Natural killer cell (primary cell): Measurements from ENCODE around the gene GAL3ST3. TPM values are rescaled to one million over a fixed set of nuclear protein-coding genes. Genes with fewer than 3 reads are reported as not detected.
"Not testable (repeated sequence)": the region's sequence is repeated elsewhere in the genome, so short reads cannot be mapped to it uniquely, and the experiment has no call there.

Source experiments
- ATAC-seq, 3 donors: fragments of 150-1000 bp in 2 of 3; fragments of 200-7000 bp in 1 of 3; cut with Tn5 transposase; 1 replicate in 1 of 3; 2 replicates in 2 of 3; pipeline ENCODE4 v1.10.0; 2021; ENCODE audit warnings: mild to moderate bottlenecking in 2 of 3, moderate library complexity in 2 of 3
- DNase-seq, 2 donors: peaks; one replicate each; pipeline versions ENCODE4 v3.0.0 to v3.0.0-alpha.2; 2013 to 2021; ENCODE audit warnings: mixed read lengths in 1 of 2
- H3K27ac ChIP-seq: one replicate; pipeline ENCODE4 v1.5.1; 2013; ENCODE audit warnings: mild to moderate bottlenecking, low read length
- H3K27me3 ChIP-seq: one replicate; pipeline ENCODE4 v1.6.1; 2013; ENCODE audit warnings: low read length; ENCODE audit not compliant: control insufficient read depth, insufficient read depth
- H3K36me3 ChIP-seq: one replicate; pipeline ENCODE4 v1.6.1; 2013; ENCODE audit warnings: low read length; ENCODE audit not compliant: control insufficient read depth, insufficient read depth
- H3K4me1 ChIP-seq: one replicate; pipeline ENCODE4 v1.6.1; 2013; ENCODE audit warnings: low read length; ENCODE audit not compliant: control insufficient read depth, insufficient read depth
- H3K4me3 ChIP-seq: one replicate; pipeline ENCODE4 v1.5.1; 2013; ENCODE audit warnings: low read length
- H3K9me3 ChIP-seq: one replicate; pipeline ENCODE4 v1.6.1; 2013; ENCODE audit warnings: low read length; ENCODE audit not compliant: control insufficient read depth, insufficient read depth
- H3K27ac Mint-ChIP-seq, 2 donors: one replicate each; pipeline ENCODE4 v1.8.0; 2022; ENCODE audit warnings: mild to moderate bottlenecking in 2 of 2, mixed read lengths in 2 of 2, moderate library complexity in 1 of 2
- H3K27me3 Mint-ChIP-seq, 2 donors: one replicate each; pipeline ENCODE4 v1.8.0; 2022; ENCODE audit warnings: low read depth in 2 of 2, mixed read lengths in 2 of 2
- H3K36me3 Mint-ChIP-seq: one replicate; pipeline ENCODE4 v1.8.0; 2022; ENCODE audit warnings: mixed read lengths
- H3K4me1 Mint-ChIP-seq, 2 donors: one replicate each; pipeline ENCODE4 v1.8.0; 2022; ENCODE audit warnings: mixed read lengths in 2 of 2
- H3K4me3 Mint-ChIP-seq: one replicate; pipeline ENCODE4 v1.8.0; 2022; ENCODE audit warnings: mild to moderate bottlenecking, moderate library complexity, mixed read lengths
- H3K9me3 Mint-ChIP-seq, 2 donors: one replicate each; pipeline ENCODE4 v1.8.0; 2022; ENCODE audit warnings: mixed read lengths in 2 of 2
- WGBS: methylation state at CpG from one replicate; pipeline ENCODE4 v1.1.7; 2013; ENCODE audit warnings: missing lambda C conversion rate; ENCODE audit not compliant: insufficient coverage; 5-methylcytosine and 5-hydroxymethylcytosine counted together
- intact Hi-C: fragments of 100-400 bp; cut with micrococcal nuclease; formaldehyde crosslinking; loops from one replicate; pipeline ENCODE4 v1.14.2; 2022
- total RNA-seq, 4 donors: library from RNA; stranded (reverse); fragments of 120-200 nt in 1 of 4; gene quantifications; one replicate each; pipeline versions ENCODE4 v1.2.3 to v1.2.4, GENCODE V29; 2013 to 2022
- TF ChIP-seq, protein P1 (sequence below): fragments of 200-600 bp; IDR thresholded peaks from one replicate; pipeline ENCODE4 v1.8.0; 2022; ENCODE audit warnings: antibody characterized with exemption

GAL3ST3 gene
- total RNA-seq, 3 donors from 2014 or later (not counting 1 experiment from before 2014, with no cell fraction given): not detected

DNA sequence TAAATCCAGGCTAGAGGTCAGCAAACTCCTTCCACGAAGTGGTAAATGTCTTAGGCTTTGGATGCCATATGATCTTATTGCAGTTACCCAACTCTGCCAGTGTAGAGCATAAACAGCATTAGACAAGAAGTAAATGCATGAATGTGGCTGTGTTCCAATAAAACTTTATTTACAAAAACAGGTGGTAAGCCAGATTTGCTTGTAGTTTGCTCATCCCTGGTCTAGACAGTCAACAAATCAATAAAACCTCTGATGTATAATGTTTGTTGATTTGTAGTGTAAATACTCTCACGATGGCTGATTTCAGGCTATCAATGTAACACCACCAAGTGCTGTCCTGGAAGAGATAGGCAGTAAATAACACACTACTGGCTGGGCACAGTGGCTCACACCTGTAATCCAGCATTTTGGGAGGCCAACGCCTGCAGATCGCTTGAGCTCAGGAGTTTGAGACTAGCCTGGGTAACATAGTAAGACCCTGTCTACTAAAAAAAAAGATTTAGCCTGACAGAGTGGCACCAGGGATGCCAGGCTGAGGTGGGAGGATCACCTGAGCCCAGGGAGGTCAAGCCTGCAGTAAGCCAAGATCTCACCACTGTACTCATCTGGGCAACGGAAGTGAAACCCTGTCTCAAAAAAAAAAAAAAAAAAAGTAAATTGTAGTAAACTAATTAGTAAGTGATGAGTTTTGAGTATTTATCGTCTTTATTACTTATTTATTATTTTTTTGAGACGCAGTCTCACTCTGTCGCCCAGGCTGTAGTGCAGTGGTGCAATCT is 15.8 kb downstream of the GAL3ST3 start:
- Mint-ChIP-seq H3K27me3 (peaks cover 0 to 8% of the 10 kb centered on the region in 2 donors), H3K36me3 (no peaks in the 10 kb centered on the region), H3K27ac (no peak overlapping the region), H3K4me3 (no peak overlapping the region), H3K9me3 (no peaks in the 10 kb centered on the region), H3K4me1 (no peaks in the 10 kb centered on the region)
- intact Hi-C loops: no loop called here
- Histone ChIP-seq H3K4me1 (no peaks in the 10 kb centered on the region), H3K36me3 (no peaks in the 10 kb centered on the region), H3K9me3 (no peaks in the 10 kb centered on the region), H3K4me3 (no peak overlapping the region), H3K27ac (no peak overlapping the region), H3K27me3 (peaks cover 4% of the 10 kb centered on the region)
- TF ChIP-seq, protein P1, sequence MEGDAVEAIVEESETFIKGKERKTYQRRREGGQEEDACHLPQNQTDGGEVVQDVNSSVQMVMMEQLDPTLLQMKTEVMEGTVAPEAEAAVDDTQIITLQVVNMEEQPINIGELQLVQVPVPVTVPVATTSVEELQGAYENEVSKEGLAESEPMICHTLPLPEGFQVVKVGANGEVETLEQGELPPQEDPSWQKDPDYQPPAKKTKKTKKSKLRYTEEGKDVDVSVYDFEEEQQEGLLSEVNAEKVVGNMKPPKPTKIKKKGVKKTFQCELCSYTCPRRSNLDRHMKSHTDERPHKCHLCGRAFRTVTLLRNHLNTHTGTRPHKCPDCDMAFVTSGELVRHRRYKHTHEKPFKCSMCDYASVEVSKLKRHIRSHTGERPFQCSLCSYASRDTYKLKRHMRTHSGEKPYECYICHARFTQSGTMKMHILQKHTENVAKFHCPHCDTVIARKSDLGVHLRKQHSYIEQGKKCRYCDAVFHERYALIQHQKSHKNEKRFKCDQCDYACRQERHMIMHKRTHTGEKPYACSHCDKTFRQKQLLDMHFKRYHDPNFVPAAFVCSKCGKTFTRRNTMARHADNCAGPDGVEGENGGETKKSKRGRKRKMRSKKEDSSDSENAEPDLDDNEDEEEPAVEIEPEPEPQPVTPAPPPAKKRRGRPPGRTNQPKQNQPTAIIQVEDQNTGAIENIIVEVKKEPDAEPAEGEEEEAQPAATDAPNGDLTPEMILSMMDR: no peak
- WGBS: 93% methylated on average over 7 of the region's 8 CpGs
- DNase-seq: no peak
- no peak for ATAC-seq

DNA sequence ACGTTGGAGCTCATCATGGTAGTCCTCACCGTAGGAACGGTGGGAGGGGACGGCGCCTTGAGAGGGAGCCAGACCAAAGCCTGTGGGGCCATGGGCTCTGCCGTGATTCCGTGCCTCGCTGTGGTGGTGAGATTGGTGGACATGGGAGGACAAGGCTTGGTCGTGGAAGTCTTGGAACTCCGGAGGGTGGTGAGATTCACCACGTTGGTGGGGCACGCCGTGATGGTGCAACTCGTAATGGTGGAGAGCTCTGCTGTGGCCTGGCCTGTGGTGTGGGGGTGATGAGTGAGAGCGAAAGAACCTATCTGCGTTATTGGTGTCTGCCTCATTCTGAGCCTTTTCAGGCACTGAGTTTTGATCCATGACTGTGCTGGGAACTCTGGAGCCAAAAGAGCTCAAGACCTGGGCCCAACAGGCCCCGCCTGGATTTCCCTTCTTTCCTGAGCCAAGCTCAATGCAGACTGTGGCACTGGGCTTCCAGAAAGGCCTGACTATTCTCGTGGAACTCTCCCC is 22.9 kb downstream of the GAL3ST3 start, which contains the start of gene CATSPER1:
Gene CATSPER1, minus strand, starts transcription at position 463 of the 513 bp plus-strand sequence. Its CDS starts 100 bp downstream, at position 363.
- ATAC-seq: no peak
- TF ChIP-seq, protein P1: no peak
- peaks cover 18 to 19% of the 10 kb centered on the region in 2 donors for H3K4me1 Mint-ChIP-seq
- Histone ChIP-seq H3K27ac (no peak within 1 kb of the TSS), H3K4me1 (peaks cover 19% of the 10 kb centered on the region), H3K27me3 (no peaks in the 10 kb centered on the region), H3K4me3 (no peak within 1 kb of the TSS), H3K36me3 (no peaks in the 10 kb centered on the region), H3K9me3 (no peaks in the 10 kb centered on the region)
- WGBS: 92% methylated on average over 18 of the region's 18 CpGs
- DNase-seq: no peak
- no peaks in the 10 kb centered on the region for H3K36me3 Mint-ChIP-seq
- intact Hi-C loops: no loop called here
- H3K27me3 Mint-ChIP-seq: peaks cover 4 to 5% of the 10 kb centered on the region in 2 donors
- no peaks in the 10 kb centered on the region for H3K9me3 Mint-ChIP-seq
- H3K27ac Mint-ChIP-seq: no peak within 1 kb of the TSS
- no peak within 1 kb of the TSS for H3K4me3 Mint-ChIP-seq

DNA sequence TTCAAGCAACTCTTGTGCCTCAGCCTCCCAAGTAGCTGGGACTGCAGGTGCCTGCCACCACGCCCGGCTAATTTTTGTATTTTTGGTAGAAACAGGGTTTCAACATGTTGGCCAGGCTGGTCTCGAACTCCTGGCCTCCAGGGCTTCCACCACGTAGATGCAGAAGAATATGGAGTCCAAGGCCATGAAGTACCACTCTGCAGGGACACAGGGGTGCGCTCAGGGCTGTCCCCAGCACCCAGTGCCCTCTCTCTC is 25.8 kb downstream of the GAL3ST3 start:
- H3K4me3 ChIP-seq, H3K9me3 ChIP-seq, H3K9me3 Mint-ChIP-seq, H3K4me3 Mint-ChIP-seq, DNase-seq, ATAC-seq, H3K27me3 Mint-ChIP-seq, H3K36me3 Mint-ChIP-seq, H3K36me3 ChIP-seq, H3K27ac Mint-ChIP-seq, H3K27ac ChIP-seq, intact Hi-C loops, H3K27me3 ChIP-seq: not testable (repeated sequence)
- H3K4me1 ChIP-seq: peaks cover 31% of the 10 kb centered on the region
- 85% methylated on average over 5 of the region's 5 CpGs for WGBS
- H3K4me1 Mint-ChIP-seq: peaks cover 30 to 32% of the 10 kb centered on the region in 2 donors

DNA sequence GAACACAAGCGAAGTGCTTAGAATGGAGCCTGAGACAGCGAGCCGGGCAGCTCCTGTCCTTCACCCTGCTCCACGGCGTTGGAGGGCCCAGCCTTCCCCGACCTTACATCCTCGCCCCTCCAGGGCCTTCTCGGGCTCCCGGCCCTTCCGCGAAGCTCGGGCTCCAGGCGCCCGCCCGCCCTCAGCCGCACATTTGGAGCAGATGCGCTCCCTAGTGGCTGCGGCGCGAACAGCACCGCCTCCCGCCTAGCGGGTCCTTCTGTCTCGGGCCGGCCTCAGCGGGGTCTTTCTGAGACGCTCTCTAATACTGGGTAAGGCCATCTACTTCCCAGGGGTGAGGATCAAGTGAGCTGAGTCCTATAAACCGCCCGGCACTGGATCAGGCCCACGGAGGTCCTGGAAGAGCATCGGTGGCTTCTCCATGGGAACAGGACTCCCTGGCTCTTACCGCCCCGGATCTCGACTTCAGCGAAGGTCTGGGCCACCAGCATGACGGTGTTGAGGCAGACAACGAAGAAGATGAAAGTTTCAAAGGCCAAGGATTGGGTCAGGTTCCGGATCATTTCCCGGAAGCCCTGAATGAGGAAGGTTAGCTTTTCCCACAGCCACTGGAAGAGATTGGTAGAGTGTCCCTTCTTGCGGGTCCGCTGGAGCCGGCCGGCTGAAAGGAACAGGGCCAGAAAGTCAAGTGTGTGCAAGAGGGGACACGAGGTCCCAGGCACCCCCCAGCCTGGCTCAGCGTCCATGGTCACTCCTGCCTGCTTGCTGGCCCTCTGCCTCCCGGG is 26.4 kb downstream of the GAL3ST3 start:
- Histone ChIP-seq H3K9me3 (no peaks in the 10 kb centered on the region), H3K27me3 (no peaks in the 10 kb centered on the region), H3K27ac (no peak overlapping the region), H3K4me3 (no peak overlapping the region), H3K36me3 (no peaks in the 10 kb centered on the region), H3K4me1 (peaks cover 31% of the 10 kb centered on the region)
- peak; percentile 82 to 85 (median 83) for ATAC-seq
- Mint-ChIP-seq H3K9me3 (no peaks in the 10 kb centered on the region), H3K27ac (peak overlapping the region in 1 of 2 donors; percentile 91), H3K4me1 (peaks cover 30 to 32% of the 10 kb centered on the region in 2 donors), H3K27me3 (peaks cover 4 to 5% of the 10 kb centered on the region in 2 donors), H3K4me3 (peak overlapping the region; percentile 82), H3K36me3 (no peaks in the 10 kb centered on the region)
- 24% methylated on average over 46 of the region's 46 CpGs for WGBS
- intact Hi-C loops: no loop called here
- TF ChIP-seq, protein P1: peak; percentile 98
- peak; percentile 84 to 85 for DNase-seq
